ENCODE data around the gene BANF1.

- TF ChIP-seq POLR2A (IDR thresholded peaks at IDR 0.05; ENCODE audit: low read depth, low read length) (no peak), LARP7 (IDR thresholded peaks at IDR 0.05) (no peak), SIX5 (IDR thresholded peaks at IDR 0.05; ENCODE audit: low read depth, low read length, severe bottlenecking) (no peak)
- TF ChIP-seq, protein P1, sequence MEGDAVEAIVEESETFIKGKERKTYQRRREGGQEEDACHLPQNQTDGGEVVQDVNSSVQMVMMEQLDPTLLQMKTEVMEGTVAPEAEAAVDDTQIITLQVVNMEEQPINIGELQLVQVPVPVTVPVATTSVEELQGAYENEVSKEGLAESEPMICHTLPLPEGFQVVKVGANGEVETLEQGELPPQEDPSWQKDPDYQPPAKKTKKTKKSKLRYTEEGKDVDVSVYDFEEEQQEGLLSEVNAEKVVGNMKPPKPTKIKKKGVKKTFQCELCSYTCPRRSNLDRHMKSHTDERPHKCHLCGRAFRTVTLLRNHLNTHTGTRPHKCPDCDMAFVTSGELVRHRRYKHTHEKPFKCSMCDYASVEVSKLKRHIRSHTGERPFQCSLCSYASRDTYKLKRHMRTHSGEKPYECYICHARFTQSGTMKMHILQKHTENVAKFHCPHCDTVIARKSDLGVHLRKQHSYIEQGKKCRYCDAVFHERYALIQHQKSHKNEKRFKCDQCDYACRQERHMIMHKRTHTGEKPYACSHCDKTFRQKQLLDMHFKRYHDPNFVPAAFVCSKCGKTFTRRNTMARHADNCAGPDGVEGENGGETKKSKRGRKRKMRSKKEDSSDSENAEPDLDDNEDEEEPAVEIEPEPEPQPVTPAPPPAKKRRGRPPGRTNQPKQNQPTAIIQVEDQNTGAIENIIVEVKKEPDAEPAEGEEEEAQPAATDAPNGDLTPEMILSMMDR (IDR thresholded peaks at IDR 0.05 in 2 of 3, conservative IDR thresholded peaks at IDR 0.05 in 1 of 3; ENCODE audit: control insufficient read depth in 2 of 3, extremely low read depth in 1 of 3, insufficient read depth in 1 of 3, low read depth in 3 of 3, low read length in 3 of 3), result no peak
Measured at GRCh38 chr11:66052664-66052982, 50.3 kb downstream of the BANF1 start.
